ENCODE results near the gene VANGL2. TPM values are rescaled to one million over a fixed set of nuclear protein-coding genes. Genes with fewer than 3 reads are reported as not detected.

Gene VANGL2
- polyA plus RNA-seq, 12 donors: 7.2 to 39.3 (median 10.8) TPM; not detected in 1

DNA sequence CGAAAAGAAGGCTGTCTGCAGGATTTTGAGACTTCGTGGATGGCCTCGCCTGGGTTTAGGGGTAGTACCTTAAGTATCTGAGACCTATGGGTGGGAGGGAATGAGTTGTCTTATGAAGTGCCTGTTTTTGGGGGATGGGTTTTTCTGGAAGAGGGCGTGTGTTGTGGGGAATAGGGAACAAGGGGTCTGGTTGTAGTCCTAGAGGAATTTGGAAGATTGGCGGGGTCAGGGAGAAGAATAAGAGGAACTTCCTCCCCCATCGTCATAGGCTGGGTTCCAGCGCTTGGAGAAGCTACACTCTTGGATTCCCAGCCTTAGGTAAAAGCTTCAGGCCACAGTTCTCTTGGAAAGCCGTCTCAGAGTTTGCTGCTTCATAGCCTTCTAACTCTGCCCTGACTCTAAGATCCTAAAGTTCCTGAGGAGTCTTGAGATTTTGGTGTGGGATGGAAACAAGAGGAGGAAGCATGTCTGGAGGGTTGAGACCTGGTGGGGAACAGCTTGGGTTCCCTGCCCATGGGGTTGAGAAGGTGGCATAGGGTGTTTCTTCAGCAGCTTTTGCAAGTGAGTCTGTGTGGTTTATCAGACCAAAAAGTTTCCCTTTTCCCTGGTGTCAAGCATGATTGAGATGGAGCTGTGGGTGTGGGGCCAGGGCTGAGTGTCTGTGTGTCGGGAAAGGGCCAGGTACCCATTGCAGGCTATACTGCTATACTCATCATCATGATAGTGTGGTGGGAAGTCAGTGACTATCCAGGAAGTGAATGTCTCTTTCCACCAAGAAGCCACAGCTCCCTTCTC, 1.8 kb downstream of the VANGL2 start:
- DNase-seq: no peak

- no peak for DNase-seq
These were observed 2.9 kb downstream of the VANGL2 start for GRCh38 chr1:160403244-160403643.

- no peak for DNase-seq
These were observed 3.7 kb downstream of the VANGL2 start for GRCh38 chr1:160404094-160404493.

- no peak for DNase-seq
These were observed 5.0 kb downstream of the VANGL2 start for GRCh38 chr1:160405331-160405877.

DNA sequence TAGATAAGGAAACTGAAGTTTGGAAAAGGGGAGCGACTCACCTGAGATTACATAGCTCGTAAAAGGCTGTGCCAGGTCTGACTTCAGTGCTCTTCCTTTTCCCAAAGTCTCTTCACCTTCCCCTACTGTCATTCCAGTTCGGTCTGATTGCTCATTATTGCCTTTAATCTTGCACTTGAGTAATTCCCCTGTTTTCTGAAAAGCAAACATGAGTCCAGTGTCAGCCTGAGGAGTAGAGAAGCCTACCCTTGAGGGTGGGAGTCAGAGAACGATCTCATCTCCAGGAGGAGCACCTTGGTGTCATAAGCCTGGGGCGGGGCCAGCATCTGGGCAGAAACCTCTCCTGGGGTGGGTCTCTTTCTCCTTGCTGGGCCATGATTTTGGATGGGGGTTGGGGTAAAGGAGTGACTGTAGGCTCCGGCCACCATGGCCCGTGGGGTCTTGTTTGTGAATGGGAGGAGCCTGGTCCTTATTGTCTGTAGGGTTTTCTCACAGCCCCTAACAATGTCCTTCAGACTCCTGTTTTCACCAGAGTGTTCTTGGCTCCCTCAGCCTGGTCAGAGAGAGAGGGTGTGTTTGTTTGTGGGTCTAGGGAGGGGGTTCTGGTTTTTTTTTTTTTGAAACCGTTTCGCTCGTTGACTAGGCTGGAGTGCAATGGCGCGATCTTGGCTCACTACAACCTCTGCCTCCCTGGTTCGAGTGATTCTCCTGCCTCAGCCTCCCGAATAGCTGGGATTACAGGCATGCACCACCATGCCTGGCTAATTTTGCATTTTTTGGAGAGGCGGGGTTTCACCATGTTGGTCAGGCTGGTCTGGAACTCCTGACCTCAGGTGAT, 6.0 kb downstream of the VANGL2 start:
- no peak for DNase-seq

DNA sequence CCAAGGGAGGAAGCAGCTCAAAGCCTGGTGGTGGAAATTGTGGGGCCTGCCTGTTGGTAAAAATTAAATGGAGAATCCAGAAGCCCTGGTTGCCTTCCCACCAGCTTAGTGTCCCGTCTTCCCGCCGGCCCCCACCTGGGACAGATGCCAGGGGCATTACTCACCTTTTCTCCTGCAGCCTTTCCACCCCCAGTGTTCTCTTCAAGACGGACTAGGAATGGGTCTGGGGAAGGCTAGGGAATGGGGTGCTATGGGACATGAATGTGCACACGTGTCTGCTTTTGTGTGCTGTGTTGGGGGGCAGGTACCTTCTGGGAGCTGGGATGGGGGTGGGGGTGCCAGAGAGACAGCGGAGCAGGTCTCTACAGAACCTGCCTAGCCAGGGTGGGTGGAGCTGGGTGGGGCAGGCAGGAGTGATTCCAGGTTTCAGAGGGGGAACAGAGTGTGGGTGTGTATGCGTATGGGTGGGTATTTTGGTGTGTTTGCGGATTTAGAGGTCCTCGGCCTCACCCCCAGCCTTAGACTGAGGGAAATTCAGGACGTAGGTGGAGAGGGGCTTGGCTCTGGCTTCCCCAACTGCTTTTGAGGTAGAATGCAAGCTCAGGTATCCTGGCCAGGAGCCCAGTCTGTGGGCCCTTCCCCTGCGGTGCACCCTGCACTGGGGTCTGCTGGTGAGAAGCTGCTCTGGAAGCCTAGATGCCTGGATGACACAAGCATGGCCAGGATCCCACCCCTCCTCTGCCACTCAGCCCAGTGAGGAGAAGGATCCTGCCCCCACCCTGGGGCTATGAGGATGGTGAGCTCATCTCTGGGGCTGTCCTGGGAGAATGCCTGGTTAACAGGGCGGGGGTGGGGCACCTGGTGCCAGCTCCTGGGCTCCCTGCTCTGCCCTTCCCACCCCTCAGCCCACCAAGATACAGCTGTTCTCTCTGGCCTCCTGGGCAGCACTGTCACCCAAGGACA, 7.8 kb downstream of the VANGL2 start:
- DNase-seq: no peak

DNA sequence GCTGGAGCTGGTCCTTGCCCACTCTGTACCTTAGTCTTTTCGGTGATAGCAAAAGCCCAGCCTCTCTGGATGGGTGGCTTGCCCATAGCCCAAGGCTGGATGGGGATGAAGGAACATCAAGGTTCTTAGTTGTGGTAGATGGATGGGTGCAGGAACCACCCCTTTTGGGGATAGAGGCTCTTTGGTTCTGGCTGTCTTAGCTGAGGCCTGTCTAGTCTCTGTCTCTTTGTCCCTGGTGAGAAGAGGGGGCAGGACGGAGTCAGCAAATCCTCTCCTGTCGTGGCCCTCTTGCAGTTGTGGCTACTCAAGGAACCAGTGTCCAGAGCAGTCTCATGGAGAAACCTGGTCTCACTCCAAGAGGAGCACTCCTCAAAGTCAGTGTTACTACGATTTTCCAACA, 8.5 kb downstream of the VANGL2 start:
- DNase-seq: no peak

DNA sequence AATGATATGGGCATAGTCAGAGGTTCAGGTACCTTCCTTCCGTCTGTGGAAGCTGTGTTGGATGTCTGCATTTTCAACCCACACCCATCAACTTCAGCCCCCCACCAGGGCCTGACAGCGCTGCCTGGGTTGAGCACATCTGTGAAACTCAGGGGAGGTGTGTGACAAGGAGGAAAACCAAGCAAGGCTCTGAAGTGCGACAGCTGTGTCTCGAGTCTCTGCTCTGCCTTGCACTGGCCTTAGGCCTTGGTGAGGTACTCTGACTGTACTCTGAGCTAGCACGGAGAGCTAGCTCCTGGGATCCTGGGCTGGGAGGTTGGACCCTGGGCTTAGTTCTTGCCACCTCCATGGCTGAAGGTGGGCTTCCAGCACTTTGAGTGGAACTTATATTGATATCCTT, 9.1 kb downstream of the VANGL2 start:
- no peak for DNase-seq

DNA sequence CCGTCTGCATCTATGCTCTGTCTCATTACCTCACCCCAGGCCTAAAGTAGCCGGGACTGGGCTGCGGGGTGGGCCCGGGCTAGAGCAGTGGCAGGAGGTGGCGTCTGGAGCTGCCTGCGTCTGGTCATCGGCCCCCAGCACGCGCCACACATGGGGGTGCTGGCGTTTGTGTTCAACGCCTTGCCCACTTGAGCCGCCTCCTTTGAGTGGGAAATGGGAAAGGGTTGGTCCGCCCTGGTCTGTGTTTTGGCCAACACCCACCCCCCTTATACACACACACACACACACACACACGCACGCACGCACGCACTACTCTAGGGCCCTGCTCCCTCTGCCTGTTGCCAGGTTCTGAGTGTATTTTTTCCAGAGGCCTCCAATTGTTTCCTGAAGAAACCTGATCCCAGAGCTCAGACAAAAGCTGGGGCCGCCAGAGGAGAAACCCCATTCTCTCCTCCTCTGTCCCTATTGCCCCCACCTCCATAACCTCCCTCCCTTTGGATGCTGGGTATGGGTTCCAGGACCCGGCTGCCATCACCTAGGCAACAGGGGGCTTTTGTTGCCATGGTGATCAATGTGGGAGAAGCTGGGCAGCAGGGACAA, 10.1 kb downstream of the VANGL2 start:
- DNase-seq: peak; percentile 84

- peak; percentile 28 for DNase-seq
These were observed 11.1 kb downstream of the VANGL2 start for GRCh38 chr1:160411271-160412027.

DNA sequence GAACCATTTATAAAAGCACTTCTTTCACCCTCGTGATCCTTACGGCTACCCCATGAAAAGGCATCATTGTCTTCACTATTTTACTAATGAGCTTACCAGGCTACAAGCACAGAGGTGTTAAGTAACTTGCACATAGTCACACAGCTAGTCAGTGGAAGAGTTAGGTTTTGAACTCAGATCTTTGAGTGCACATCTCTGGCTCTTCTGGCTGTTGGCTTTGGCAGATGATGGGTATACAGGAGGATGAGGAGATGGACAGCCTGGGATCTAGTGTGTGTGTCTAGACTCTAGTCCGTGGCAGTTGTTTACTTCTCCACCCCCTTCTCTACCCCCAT, 11.6 kb downstream of the VANGL2 start:
- DNase-seq: no peak

DNA sequence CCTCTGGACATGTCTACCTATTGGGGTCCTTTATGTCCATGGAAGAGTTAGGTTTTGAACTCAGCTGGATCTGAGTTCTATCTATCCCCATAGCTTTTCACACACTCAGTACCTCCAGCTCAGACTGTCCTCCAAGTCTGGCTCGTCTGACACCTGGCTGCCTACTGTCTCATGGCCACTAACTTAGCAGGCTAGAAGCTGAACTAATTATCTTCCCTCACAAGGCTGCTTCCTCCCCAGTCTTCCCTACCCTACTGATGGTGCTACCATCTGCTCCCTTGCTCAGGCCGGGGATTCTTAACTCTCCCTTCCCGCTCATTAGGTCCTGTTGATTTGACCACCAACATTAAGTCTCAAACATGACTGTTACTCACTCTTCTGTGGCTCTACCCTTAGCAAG, 13.4 kb downstream of the VANGL2 start:
- no peak for DNase-seq

GRCh38 chr1:160414881-160415280, 14.5 kb downstream of the VANGL2 start:
- no peak for DNase-seq

DNA sequence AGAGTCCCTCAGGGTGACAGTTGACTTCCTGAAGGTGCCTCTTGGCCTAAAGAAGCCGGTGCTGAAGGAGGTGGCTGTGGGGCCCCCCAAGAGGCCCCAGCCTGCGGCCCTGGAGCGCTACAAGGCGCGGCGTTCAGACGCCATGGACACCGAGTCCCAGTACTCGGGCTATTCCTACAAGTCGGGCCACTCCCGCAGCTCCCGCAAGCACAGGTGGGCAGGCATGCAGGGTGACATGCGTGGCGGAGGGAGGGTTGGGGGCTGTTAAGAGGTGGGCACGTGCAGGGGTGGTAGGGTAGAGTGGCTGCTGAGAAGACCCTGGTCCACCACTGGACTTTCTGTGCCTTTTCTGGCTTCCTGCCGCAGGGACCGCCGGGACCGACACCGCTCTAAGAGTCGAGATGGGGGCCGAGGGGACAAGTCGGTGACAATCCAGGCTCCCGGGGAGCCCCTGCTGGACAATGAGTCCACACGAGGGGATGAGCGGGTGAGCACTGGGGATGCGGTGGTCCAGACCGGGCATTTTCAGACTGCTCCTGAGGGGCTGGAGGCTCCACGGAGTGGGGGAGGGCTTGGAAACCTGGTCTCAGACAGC, 15.4 kb downstream of the VANGL2 start:
- no peak for DNase-seq

GRCh38 chr1:160416369-160416768, 16.0 kb downstream of the VANGL2 start:
- no peak for DNase-seq

- no peak for DNase-seq
These were observed 18.1 kb downstream of the VANGL2 start for GRCh38 chr1:160418483-160418882.

- no peak for DNase-seq
These were observed 18.9 kb downstream of the VANGL2 start for GRCh38 chr1:160419150-160419837.

- DNase-seq: no peak
These were observed 19.4 kb downstream of the VANGL2 start for GRCh38 chr1:160419838-160420169.
